ENCODE results near the gene POLN. TPM values are rescaled to one million over a fixed set of nuclear protein-coding genes. Genes with fewer than 3 reads are reported as not detected.

POLN gene
- total and polyA plus RNA-seq, 2 of the 4 experiments (the other 2 are of a cell fraction): 0.63 to 0.72 TPM

- H4K91ac ChIP-seq (ENCODE audit: insufficient read depth, low read depth, low read length): no peak overlapping the region
- H3K9me3 ChIP-seq (ENCODE audit: control insufficient read depth, insufficient read depth, low read length): no peaks in the 10 kb centered on the region
- H2BK120ac ChIP-seq (ENCODE audit: low read depth, low read length): no peak overlapping the region
- no peak overlapping the region for H3K4ac ChIP-seq (ENCODE audit: low read depth, low read length)
- DNase-seq: no peak
- no peak overlapping the region for H2BK5ac ChIP-seq (ENCODE audit: low read depth, low read length, poor library complexity, severe bottlenecking)
- peaks cover 4% of the 10 kb centered on the region for H3K27me3 ChIP-seq (ENCODE audit: control insufficient read depth, insufficient read depth, low read length)
- H3K4me2 ChIP-seq (ENCODE audit: low read depth, low read length): no peak overlapping the region
- ChIA-PET POLR2A (ENCODE audit: unreplicated experiment) (no interaction called here), CTCF (no interaction called here)
- H3K27ac ChIP-seq (ENCODE audit: insufficient read depth, low read length): no peak overlapping the region
- 81% methylated on average over 9 of the region's 24 CpGs; no CpG with 5 or more reads in 1 of the 2 experiments for WGBS, 2 experiments (ENCODE audit: extremely low coverage in 2 of 2, insufficient read length in 1 of 2)
- no peaks in the 10 kb centered on the region for H3K4me1 ChIP-seq (ENCODE audit: control insufficient read depth, insufficient read depth, low read length)
- no peak overlapping the region for H3K14ac ChIP-seq (replicated peaks; ENCODE audit: low read depth, low read length)
- intact Hi-C loops (cut with micrococcal nuclease): no loop called here
- H3K23ac ChIP-seq (ENCODE audit: low read depth, low read length): no peak overlapping the region
- H2AK9ac ChIP-seq (replicated peaks; ENCODE audit: low read depth, low read length, poor library complexity): no peak overlapping the region
- no peak for TF ChIP-seq RAD21 (IDR thresholded peaks at IDR 0.05; ENCODE audit: low read length)
- TF ChIP-seq RCOR1 (IDR thresholded peaks at IDR 0.05; ENCODE audit: insufficient replicate concordance, low read length): no peak
- TF ChIP-seq MAZ (IDR thresholded peaks at IDR 0.05; ENCODE audit: borderline replicate concordance, low read depth, low read length): no peak
- no peak overlapping the region for H3K56ac ChIP-seq (ENCODE audit: extremely low read depth, insufficient read depth, low read length)
- H2AK5ac ChIP-seq (ENCODE audit: low read depth, low read length): no peak overlapping the region
- no peaks in the 10 kb centered on the region for H3K36me3 ChIP-seq (ENCODE audit: control insufficient read depth, insufficient read depth, low read length)
- no peak overlapping the region for H2BK15ac ChIP-seq (ENCODE audit: low read depth, low read length)
- no peak for ATAC-seq (ENCODE audit: low read depth)
- H3K9me1 ChIP-seq (ENCODE audit: insufficient read depth, low read length): no peaks in the 10 kb centered on the region
- in situ Hi-C loops (cut with MboI; ENCODE audit: low sequenced_read_pairs): no loop called here
- H4K20me1 ChIP-seq (ENCODE audit: insufficient read depth, low read length): no peaks in the 10 kb centered on the region
- H3K79me1 ChIP-seq (ENCODE audit: low read depth in 1 of 2, low read length in 2 of 2): no peaks in the 10 kb centered on the region
- no peak overlapping the region for H2BK20ac ChIP-seq (ENCODE audit: low read depth, low read length)
- dilution Hi-C loops (cut with HindIII; ENCODE audit: low sequenced_read_pairs, unreplicated experiment): no loop called here
- H3K9ac ChIP-seq (ENCODE audit: low read depth, low read length): no peak overlapping the region
- H3K18ac ChIP-seq (ENCODE audit: low read depth, low read length): no peak overlapping the region
- H4K5ac ChIP-seq (ENCODE audit: low read depth, low read length): no peak overlapping the region
- H3K4me3 ChIP-seq (ENCODE audit: insufficient read depth, low read depth, low read length): no peak overlapping the region
- BruUV-seq (replicated peaks): no TSS peak
- H4K8ac ChIP-seq (ENCODE audit: low read depth in 2 of 2, low read length in 2 of 2): no peak overlapping the region
- H2AFZ ChIP-seq (replicated peaks; ENCODE audit: low read length, poor library complexity): no peak overlapping the region
Measured at GRCh38 chr4:2126309-2127043, 115.4 kb downstream of the POLN start.

Measured in IMR-90 (cell line).